Prostate gland (tissue), 2 donors: ENCODE measurements around the gene BCL11A. TPM values are rescaled to one million over a fixed set of nuclear protein-coding genes. Genes with fewer than 3 reads are reported as not detected.
"Not testable (repeated sequence)": the region's sequence is repeated elsewhere in the genome, so short reads cannot be mapped to it uniquely, and the experiment has no call there.

Experiments
- DNase-seq: peaks from one replicate; pipeline ENCODE4 v3.0.0-alpha.2; 2019; ENCODE audit warnings: low spot score
- H3K27ac ChIP-seq, 2 donors: fragments of 200-600 bp; sonication (generic); 2 replicates each; pipeline ENCODE4 v1.5.1; 2017 to 2019
- H3K27me3 ChIP-seq: fragments of 200-600 bp; sonication (generic); replicated peaks from 2 replicates; pipeline ENCODE4 v1.5.1; 2019; ENCODE audit not compliant: insufficient read depth
- H3K36me3 ChIP-seq, 2 donors: fragments of 200-600 bp; sonication (generic); 1 replicate in 1 of 2; 2 replicates in 1 of 2; pipeline versions ENCODE4 v1.5.1 to v1.8.1; 2017 to 2019
- H3K4me1 ChIP-seq: fragments of 200-600 bp; sonication (generic); replicated peaks from 2 replicates; pipeline ENCODE4 v1.5.1; 2019
- H3K4me3 ChIP-seq, 2 donors: fragments of 200-600 bp; sonication (generic); 2 replicates each; pipeline ENCODE4 v1.5.1; 2017 to 2019
- H3K9me3 ChIP-seq: fragments of 200-600 bp; sonication (generic); 2 replicates; pipeline ENCODE4 v1.5.1; 2017
- POLR2A ChIP-seq: fragments of 450-650 bp; IDR thresholded peaks from one replicate; pipeline ENCODE4 v1.6.1; 2016; ENCODE audit warnings: antibody characterized with exemption, mild to moderate bottlenecking
- POLR2AphosphoS5 ChIP-seq: sonication (generic); formaldehyde crosslinking; IDR thresholded peaks from one replicate; pipeline ENCODE4 v1.6.1; 2017; ENCODE audit warnings: antibody characterized with exemption
- WGBS: methylation state at CpG from one replicate; pipeline ENCODE4 v1.1.5; 2018; 5-methylcytosine and 5-hydroxymethylcytosine counted together
- intact Hi-C: fragments of 100-400 bp; cut with DNase I; formaldehyde crosslinking; loops from one replicate; pipeline ENCODE4 v1.14.2; 2022
- total RNA-seq, 2 donors: library from RNA; depleted of rRNA; stranded (reverse); fragments of >200 nt; gene quantifications; one replicate each; pipeline ENCODE4 v1.1.0, GENCODE V29; 2016
- TF ChIP-seq, protein P1 (sequence below), 4 experiments: fragments of 200-600 bp in 2 of 4; fragments of 450-650 bp in 2 of 4; sonication (generic) in 2 of 4; IDR thresholded peaks; 1 replicate in 3 of 4; 2 replicates in 1 of 4; pipeline ENCODE4 v1.5.1; 2016 to 2019; ENCODE audit warnings: antibody characterized with exemption in 4 of 4, mild to moderate bottlenecking in 2 of 4, moderate library complexity in 2 of 4

Gene BCL11A
- total RNA-seq, 2 donors from 2014 or later, result 14.6 to 22.2 TPM

DNA sequence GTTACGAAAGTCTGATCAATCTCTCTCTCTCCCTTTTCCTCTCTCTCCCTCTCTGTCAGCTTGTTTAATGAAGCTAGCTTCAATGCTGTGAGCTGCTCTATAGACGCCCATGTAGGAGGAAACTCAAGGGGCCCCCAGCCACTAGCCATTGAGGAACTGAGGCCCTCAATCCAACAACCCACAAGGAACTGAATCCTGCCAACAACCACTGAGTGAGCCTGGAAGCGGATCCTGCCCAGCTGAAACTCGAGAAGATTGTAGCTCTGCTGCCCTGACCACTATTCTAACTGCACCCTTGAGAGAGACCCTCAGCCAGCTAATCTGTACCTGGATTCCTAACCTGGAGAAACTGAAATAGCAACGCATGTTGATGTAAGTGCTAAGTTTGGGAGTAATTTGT, 129.2 kb downstream of the BCL11A start:
- WGBS, result 68% methylated on average over 5 of the region's 5 CpGs
- no peak for TF ChIP-seq POLR2A
- TF ChIP-seq, protein P1, sequence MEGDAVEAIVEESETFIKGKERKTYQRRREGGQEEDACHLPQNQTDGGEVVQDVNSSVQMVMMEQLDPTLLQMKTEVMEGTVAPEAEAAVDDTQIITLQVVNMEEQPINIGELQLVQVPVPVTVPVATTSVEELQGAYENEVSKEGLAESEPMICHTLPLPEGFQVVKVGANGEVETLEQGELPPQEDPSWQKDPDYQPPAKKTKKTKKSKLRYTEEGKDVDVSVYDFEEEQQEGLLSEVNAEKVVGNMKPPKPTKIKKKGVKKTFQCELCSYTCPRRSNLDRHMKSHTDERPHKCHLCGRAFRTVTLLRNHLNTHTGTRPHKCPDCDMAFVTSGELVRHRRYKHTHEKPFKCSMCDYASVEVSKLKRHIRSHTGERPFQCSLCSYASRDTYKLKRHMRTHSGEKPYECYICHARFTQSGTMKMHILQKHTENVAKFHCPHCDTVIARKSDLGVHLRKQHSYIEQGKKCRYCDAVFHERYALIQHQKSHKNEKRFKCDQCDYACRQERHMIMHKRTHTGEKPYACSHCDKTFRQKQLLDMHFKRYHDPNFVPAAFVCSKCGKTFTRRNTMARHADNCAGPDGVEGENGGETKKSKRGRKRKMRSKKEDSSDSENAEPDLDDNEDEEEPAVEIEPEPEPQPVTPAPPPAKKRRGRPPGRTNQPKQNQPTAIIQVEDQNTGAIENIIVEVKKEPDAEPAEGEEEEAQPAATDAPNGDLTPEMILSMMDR (IDR thresholded peaks at IDR 0.05), result no peak
- intact Hi-C loops, result no loop called here

DNA sequence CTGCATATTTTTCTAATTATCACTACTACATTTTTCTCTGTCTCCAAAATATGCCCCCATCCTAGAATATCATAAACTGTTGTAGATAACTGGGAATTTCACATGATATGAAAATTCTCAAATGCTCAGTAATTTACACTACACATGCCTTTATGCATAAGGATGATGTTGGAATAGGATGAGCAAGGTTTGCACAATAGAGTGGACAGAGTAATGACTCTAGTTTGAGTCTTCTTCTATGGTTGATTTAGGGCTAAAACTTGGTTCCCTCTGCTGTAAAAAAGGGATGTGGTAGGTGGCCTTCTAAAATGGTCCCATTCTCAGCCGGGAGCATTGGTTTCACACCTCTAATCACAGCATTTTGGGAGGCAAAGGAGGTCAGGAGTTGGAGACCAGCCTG, 129.9 kb downstream of the BCL11A start:
- no peak for DNase-seq
- 77% methylated on average over 1 of the region's 1 CpG for WGBS
- Histone ChIP-seq H3K27me3 (no peaks in the 10 kb centered on the region), H3K9me3 (no peaks in the 10 kb centered on the region), H3K4me1 (no peaks in the 10 kb centered on the region), H3K4me3 (no peak overlapping the region), H3K36me3 (no peaks in the 10 kb centered on the region), H3K27ac (no peak overlapping the region)
- intact Hi-C loops, result no loop called here
- TF ChIP-seq POLR2A, result no peak
- no peak for TF ChIP-seq POLR2AphosphoS5
- TF ChIP-seq, protein P1 (IDR thresholded peaks at IDR 0.05), result no peak

More for the DNA sequence above, 129.2 kb downstream of the BCL11A start:
- no peaks in the 10 kb centered on the region for H3K36me3 ChIP-seq
- no peak overlapping the region for H3K27ac ChIP-seq
- no peak for DNase-seq
- no peak overlapping the region for H3K4me3 ChIP-seq
- no peaks in the 10 kb centered on the region for H3K9me3 ChIP-seq
- no peaks in the 10 kb centered on the region for H3K4me1 ChIP-seq
- no peaks in the 10 kb centered on the region for H3K27me3 ChIP-seq

DNA sequence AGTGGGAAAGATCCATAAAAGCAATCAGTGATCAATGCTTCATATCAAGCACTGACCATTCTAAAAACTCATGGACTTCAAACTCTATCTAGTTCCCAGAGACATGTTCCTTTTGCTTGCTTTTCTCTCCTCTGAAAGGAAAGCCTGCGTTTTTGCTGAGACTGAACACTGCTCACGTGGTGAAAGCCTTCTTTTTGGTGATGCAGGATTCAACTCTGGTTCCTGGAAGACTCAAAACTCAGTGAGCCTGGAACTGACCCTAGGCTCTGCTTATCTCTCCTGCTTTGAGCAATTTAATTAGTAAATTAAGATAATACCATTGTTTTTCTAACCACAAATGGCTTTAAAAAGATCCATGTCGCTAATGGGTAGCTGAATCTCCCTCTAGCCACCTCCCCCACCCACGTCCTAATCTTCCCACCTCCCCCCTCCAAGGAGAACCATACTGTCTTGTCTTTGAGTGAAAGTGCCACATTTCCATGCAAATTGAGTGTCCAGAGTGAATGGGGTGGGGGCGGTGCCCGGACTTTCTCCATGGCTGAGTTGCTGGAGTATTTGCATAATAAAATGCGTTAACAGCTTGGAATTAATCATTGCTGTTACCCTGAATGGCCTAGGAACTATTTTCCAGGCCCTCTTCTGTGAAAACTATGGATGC, 130.5 kb downstream of the BCL11A start:
- 66% methylated on average over 7 of the region's 7 CpGs for WGBS
- Histone ChIP-seq H3K4me1 (no peaks in the 10 kb centered on the region), H3K27ac (no peak overlapping the region), H3K27me3 (no peaks in the 10 kb centered on the region), H3K4me3 (no peak overlapping the region), H3K9me3 (no peaks in the 10 kb centered on the region), H3K36me3 (no peaks in the 10 kb centered on the region)
- DNase-seq, result no peak
- no peak for TF ChIP-seq POLR2A
- no peak for TF ChIP-seq POLR2AphosphoS5
- TF ChIP-seq, protein P1 (IDR thresholded peaks at IDR 0.05), result no peak
- intact Hi-C loops, result no loop called here

DNA sequence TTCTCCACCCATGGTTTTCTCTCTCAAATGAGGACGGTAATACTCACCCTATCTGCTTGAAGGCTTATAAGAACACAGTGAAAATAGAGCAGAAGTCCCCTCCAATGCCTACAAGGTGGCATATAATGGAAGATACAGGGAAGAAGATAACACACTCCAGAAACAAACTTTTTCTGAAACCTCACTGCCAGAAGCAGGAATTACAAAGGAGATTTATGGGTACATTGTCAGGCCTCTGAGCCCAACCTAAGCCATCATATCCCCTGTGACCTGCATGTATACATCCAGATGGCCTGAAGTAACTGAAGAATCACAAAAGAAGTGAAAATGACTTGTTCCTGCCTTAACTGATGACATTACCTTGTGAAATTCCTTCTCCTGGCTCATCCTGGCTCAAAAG, 136.2 kb downstream of the BCL11A start:
- DNase-seq, H3K9me3 ChIP-seq, H3K4me1 ChIP-seq, H3K4me3 ChIP-seq, H3K27ac ChIP-seq, intact Hi-C loops, H3K36me3 ChIP-seq, H3K27me3 ChIP-seq: not testable (repeated sequence)
- 92% methylated on average over 1 of the region's 1 CpG for WGBS

DNA sequence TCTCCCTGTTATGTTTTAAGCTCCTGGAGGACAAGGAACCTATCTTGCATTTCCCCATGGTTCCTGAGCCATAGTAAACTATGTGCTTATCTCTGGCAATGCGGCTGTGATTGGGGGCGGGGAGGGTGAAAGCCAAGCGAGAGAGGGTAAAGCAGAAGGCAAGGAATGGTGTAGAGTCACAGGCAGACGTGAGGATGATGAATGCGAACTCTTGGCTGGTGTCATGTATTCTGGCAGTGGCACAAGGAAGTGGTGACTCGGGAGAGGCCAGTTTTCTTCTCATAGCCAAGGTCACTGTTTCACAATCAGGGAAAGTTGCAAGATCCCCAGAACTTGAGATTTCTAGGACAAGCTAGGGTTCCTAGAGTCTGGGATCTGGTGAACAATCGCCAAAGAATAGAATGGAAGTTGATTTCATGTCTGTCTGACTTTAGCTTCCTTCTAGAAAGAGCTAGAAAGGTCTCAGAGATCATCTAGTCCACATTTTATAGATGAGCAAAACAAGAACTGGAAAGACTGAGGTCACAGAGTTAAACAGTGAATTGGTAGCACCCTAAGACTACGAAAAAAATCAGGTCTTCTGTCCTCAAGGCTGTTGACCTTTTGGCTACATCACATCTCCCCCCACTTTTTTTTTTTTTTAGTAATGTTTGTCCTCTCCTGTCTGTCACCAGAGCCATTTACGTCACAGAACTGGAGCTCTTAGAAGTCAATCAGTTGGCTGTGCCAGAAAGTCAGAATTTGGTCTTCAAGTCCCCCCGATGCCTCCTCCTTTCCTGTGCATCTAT, 137.0 kb downstream of the BCL11A start:
- Histone ChIP-seq H3K9me3 (no peaks in the 10 kb centered on the region), H3K27me3 (no peaks in the 10 kb centered on the region), H3K36me3 (no peaks in the 10 kb centered on the region), H3K27ac (no peak overlapping the region), H3K4me3 (no peak overlapping the region), H3K4me1 (no peaks in the 10 kb centered on the region)
- intact Hi-C loops, result no loop called here
- WGBS, result 67% methylated on average over 10 of the region's 10 CpGs
- no peak for TF ChIP-seq POLR2AphosphoS5
- TF ChIP-seq, protein P1 (IDR thresholded peaks at IDR 0.05), result no peak
- peak; percentile 30 for DNase-seq
